ENCODE data around the gene PRSS35. TPM values are rescaled to one million over a fixed set of nuclear protein-coding genes. Genes with fewer than 3 reads are reported as not detected.

Gene PRSS35
- total RNA-seq, 1 experiment from 2014 or later = 1.7 TPM

DNA sequence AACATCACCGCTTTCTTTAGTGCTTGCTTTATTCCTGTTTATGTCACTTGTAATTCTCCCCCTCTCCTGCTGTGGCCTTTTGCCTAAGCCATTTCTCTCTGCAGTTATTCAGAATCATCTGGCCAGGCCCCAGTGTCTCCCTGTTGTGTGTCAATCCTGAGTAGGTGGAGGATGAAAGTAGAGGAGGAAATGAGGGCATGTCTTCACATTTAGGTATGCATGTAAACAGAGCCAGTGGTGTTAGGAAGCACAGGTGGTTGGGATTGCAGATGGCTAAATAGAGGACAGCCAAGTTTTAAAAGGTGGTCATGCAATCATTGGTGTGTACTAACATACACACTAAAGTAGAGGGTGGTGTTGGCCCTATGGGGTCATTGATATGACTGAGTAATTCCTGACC is 5.2 kb downstream of the PRSS35 start:
- peak; percentile 30 for DNase-seq
- no peak overlapping the region for H2BK12ac ChIP-seq (ENCODE audit: insufficient read length, low read depth, low read length)
- H2BK5ac ChIP-seq (ENCODE audit: insufficient read length, low read length) = no peak overlapping the region

More for the DNA sequence above, 5.2 kb downstream of the PRSS35 start:
- Histone ChIP-seq H3K27me3 (ENCODE audit: insufficient read depth, low read length) (no peaks in the 10 kb centered on the region), H3K14ac (ENCODE audit: insufficient read depth, low read length) (no peak overlapping the region), H4K5ac (ENCODE audit: insufficient read length, low read depth, low read length) (no peak overlapping the region), H3K79me1 (ENCODE audit: insufficient read depth, low read depth, low read length, poor library complexity, severe bottlenecking) (no peaks in the 10 kb centered on the region), H3K4me2 (ENCODE audit: insufficient read depth, insufficient read length, low read length) (peak overlapping the region; percentile 8), H3K79me2 (ENCODE audit: insufficient read depth, low read length) (no peaks in the 10 kb centered on the region), H4K20me1 (ENCODE audit: control insufficient read depth, insufficient read depth, insufficient read length) (no peaks in the 10 kb centered on the region), H2BK15ac (ENCODE audit: low read depth, low read length) (no peak overlapping the region), H3K9me3 (ENCODE audit: control insufficient read depth, low read depth, low read length) (no peaks in the 10 kb centered on the region), H2BK120ac (ENCODE audit: low read depth, low read length, poor library complexity, severe bottlenecking) (no peak overlapping the region), H3T11ph (ENCODE audit: low read length) (no peak overlapping the region), H4K91ac (ENCODE audit: insufficient read length, low read depth, low read length) (no peak overlapping the region), H3K56ac (ENCODE audit: insufficient read length, low read depth, low read length) (no peak overlapping the region), H2AFZ (ENCODE audit: low read length) (no peak overlapping the region), H3K27ac (ENCODE audit: insufficient read length, low read depth, low read length) (no peak overlapping the region), H4K8ac (replicated peaks; ENCODE audit: insufficient read length, low read depth, low read length) (no peak overlapping the region), H3K4me1 (ENCODE audit: insufficient read depth, low read length) (peaks cover 4% of the 10 kb centered on the region), H3K4ac (ENCODE audit: low read depth, low read length) (no peak overlapping the region), H2AK5ac (ENCODE audit: insufficient read length, low read length) (no peak overlapping the region), H3K23me2 (ENCODE audit: insufficient read length, low read depth, low read length, poor library complexity, severe bottlenecking) (peaks cover 4% of the 10 kb centered on the region), H3K18ac (ENCODE audit: insufficient read length, low read depth, low read length) (no peak overlapping the region), H2BK20ac (ENCODE audit: low read depth, low read length, poor library complexity, severe bottlenecking) (no peak overlapping the region), H3K9ac (ENCODE audit: extremely low read depth, insufficient read length, low read length) (no peak overlapping the region), H3K23ac (ENCODE audit: insufficient read length, low read depth, low read length) (no peak overlapping the region)
- Mint-ChIP-seq H3K9me3 (no peaks in the 10 kb centered on the region; a peak in 1 of 5 replicates), H3K36me3 (ENCODE audit: insufficient read depth in 1 of 3, low read depth in 3 of 3) (no peaks in the 10 kb centered on the region; a peak in 1 of 7 replicates), H3K4me3 (peak overlapping the region in 1 of 2 experiments; percentile 23; a peak in 2 of 5 replicates), H3K27me3 (ENCODE audit: low read depth) (peaks cover 7% of the 10 kb centered on the region), H3K27ac (peak overlapping the region in 2 of 3 experiments; percentile 37 to 83; a peak in 4 of 7 replicates), H3K4me1 (peaks cover 24 to 30% of the 10 kb centered on the region in 2 experiments)
- WGBS (ENCODE audit: extremely low coverage, insufficient read length, low lambda C conversion rate) = no CpG with 5 or more reads among the region's 1 CpG
- TF ChIP-seq, protein P1, sequence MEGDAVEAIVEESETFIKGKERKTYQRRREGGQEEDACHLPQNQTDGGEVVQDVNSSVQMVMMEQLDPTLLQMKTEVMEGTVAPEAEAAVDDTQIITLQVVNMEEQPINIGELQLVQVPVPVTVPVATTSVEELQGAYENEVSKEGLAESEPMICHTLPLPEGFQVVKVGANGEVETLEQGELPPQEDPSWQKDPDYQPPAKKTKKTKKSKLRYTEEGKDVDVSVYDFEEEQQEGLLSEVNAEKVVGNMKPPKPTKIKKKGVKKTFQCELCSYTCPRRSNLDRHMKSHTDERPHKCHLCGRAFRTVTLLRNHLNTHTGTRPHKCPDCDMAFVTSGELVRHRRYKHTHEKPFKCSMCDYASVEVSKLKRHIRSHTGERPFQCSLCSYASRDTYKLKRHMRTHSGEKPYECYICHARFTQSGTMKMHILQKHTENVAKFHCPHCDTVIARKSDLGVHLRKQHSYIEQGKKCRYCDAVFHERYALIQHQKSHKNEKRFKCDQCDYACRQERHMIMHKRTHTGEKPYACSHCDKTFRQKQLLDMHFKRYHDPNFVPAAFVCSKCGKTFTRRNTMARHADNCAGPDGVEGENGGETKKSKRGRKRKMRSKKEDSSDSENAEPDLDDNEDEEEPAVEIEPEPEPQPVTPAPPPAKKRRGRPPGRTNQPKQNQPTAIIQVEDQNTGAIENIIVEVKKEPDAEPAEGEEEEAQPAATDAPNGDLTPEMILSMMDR (conservative IDR thresholded peaks at IDR 0.05) = no peak
